GM21390 (cell line): ENCODE data around the gene HSPG2.

Source experiments
- ATAC-seq: cut with Tn5 transposase; IDR thresholded peaks from one replicate; pipeline ENCODE4 v1.9.1; 2021; ENCODE audit not compliant: unreplicated experiment

The HSPG2 gene

GRCh38 chr1:21884456-21885235, 52.5 kb downstream of the HSPG2 start:
- no peak for ATAC-seq

- ATAC-seq: no peak
These were observed 54.2 kb downstream of the HSPG2 start for GRCh38 chr1:21882721-21883415.

GRCh38 chr1:21881250-21881649, 55.9 kb downstream of the HSPG2 start:
- no peak for ATAC-seq

GRCh38 chr1:21880619-21880970, 56.5 kb downstream of the HSPG2 start:
- ATAC-seq: no peak

- no peak for ATAC-seq
These were observed 57.0 kb downstream of the HSPG2 start for GRCh38 chr1:21879928-21880618.

- no peak for ATAC-seq
These were observed 58.2 kb downstream of the HSPG2 start for GRCh38 chr1:21878840-21879478.

- no peak for ATAC-seq
These were observed 58.9 kb downstream of the HSPG2 start for GRCh38 chr1:21878009-21878773.

GRCh38 chr1:21876267-21876666, 60.8 kb downstream of the HSPG2 start:
- ATAC-seq: no peak

- ATAC-seq: no peak
These were observed 61.5 kb downstream of the HSPG2 start for GRCh38 chr1:21875621-21876063.

- ATAC-seq: no peak
These were observed 62.1 kb downstream of the HSPG2 start for GRCh38 chr1:21874778-21875547.

- no peak for ATAC-seq
These were observed 62.8 kb downstream of the HSPG2 start for GRCh38 chr1:21874328-21874727.

- ATAC-seq: no peak
These were observed 63.3 kb downstream of the HSPG2 start for GRCh38 chr1:21873761-21874160.

- no peak for ATAC-seq
These were observed 63.9 kb downstream of the HSPG2 start for GRCh38 chr1:21873174-21873573.

- no peak for ATAC-seq
These were observed 64.5 kb downstream of the HSPG2 start for GRCh38 chr1:21872445-21873079.

- ATAC-seq: no peak
These were observed 65.2 kb downstream of the HSPG2 start for GRCh38 chr1:21871943-21872342.

GRCh38 chr1:21870611-21871010, 66.5 kb downstream of the HSPG2 start:
- ATAC-seq: no peak

- ATAC-seq: no peak
These were observed 67.4 kb downstream of the HSPG2 start for GRCh38 chr1:21869620-21870121.

GRCh38 chr1:21868941-21869454, 68.1 kb downstream of the HSPG2 start:
- ATAC-seq: no peak

GRCh38 chr1:21868482-21868881, 68.6 kb downstream of the HSPG2 start:
- ATAC-seq: no peak
